Stimulated activated CD4-positive, alpha-beta T cell treated with anti-CD3 and anti-CD28 coated beads, Interleukin-15, amount 100 ng/mL, for 24 hours (primary cell): Measurements from ENCODE around the gene PTGER2.

Source experiments
- DNase-seq: peaks from one replicate; pipeline ENCODE4 v3.0.0-alpha.2; 2020

PTGER2 gene

GRCh38 chr14:52342849-52343596 lies 28.9 kb downstream of the PTGER2 start:
- DNase-seq: no peak

DNA sequence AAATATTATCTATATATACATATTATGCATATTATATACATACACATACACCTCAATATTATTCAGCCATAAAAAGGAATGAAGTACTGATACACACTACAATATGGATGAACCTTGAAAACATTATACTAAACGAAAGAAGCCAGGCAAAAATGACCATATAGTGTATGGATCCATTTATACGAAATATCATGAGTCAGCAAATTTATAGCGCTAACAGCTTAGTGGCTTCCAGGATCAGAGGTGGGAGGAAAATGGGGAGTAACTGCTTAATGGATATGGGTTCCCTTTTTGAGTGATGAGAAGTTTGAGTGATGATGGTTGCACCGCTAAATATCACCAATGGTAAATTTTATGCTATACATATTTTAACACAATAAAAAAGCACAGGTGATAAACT lies 32.7 kb downstream of the PTGER2 start:
- no peak for DNase-seq

DNA sequence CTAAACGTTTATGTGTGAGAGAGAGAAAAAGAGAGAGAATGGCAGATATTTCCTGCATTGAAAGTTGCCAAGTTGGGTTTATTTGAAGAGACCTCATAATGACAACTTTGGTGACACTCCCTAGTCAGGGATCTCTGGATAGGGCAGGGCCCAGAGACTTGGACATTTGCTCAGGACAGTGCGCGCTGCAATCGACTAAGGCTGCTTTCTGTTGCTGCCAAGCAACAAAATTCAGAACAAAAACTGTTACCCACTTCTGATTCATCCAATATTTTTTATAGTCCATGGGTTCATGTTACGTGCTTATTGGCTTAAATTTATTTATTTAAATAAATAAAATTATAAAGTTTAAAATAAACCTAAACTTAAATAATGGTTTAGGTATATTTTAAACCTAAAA lies 34.2 kb downstream of the PTGER2 start:
- DNase-seq: no peak

DNA sequence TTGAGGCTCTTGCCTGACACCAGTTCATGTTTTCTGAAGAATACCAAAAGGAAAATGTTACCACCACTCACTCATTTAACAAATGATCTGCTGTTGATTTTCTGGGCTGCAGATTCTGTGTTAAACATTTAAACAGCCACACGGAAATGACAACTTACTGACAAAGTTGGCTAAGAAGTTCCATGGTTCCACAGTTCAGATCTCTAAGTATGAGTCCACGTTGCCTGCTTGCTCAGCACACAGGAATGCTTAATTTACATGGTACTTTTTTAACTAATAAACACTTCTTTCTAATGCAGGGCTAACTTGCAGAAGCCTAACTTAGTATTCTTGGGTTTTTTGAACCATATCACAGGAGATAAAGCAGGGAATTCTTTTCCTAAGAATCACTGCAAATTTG lies 34.7 kb downstream of the PTGER2 start:
- DNase-seq: no peak

GRCh38 chr14:52349731-52350130 lies 35.6 kb downstream of the PTGER2 start:
- DNase-seq: peak; percentile 21

DNA sequence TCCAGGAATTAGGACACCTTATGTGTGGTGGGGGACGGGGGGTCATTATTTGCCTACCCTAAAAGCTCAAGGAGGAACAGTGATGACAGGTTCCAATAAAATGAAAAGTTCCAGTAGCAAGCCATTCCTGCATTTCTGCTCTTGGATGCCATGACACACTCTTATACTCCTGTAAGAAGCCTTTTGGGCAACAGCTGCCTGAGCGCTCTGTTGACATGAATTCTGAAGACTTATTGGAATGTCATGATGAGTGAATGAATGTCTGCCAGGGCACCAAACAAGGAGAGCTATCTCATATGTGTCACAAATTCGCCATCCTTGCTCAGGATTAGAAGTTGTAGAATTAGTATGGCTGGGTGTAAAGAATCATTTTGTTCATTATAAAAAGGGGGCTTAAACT lies 36.3 kb downstream of the PTGER2 start:
- no peak for DNase-seq

DNA sequence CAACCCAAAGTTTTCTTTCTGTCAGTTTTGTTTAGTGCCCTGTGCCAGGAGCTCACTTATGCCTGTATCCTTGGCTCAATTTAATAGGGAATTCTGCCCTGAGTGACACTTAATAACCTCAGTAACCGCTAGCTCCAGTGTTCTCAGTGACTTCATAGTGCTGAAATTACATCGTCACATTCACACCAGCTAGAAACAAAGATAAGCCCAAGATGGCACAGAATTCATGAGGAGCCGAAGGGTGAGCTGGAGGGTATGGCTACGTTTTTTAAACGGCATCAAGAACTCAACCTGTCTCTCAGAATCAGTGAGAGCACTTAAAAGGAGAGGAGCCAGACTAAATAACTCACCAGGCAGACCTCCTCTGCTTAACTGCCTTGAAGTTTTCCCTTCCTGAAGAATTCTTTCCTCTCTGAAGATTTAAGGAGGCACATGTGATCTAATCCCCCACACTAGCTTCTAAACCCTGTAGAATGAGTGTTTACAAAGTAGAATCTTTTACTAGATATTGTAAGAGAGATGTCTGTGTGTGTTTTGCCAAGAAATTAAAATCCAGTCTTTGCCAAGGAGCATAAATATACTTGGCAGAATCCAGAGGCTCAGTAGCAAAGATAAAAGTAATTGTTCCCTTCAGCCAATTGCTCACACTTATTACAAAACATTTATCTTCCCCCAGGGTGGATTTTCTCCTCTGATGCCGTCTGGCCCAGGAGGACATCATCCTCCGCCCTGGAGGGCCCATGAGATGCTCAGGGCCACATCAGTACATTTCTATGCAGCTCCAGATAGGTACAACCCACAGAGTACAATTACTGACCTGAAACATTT lies 37.3 kb downstream of the PTGER2 start:
- DNase-seq: peak; percentile 12

DNA sequence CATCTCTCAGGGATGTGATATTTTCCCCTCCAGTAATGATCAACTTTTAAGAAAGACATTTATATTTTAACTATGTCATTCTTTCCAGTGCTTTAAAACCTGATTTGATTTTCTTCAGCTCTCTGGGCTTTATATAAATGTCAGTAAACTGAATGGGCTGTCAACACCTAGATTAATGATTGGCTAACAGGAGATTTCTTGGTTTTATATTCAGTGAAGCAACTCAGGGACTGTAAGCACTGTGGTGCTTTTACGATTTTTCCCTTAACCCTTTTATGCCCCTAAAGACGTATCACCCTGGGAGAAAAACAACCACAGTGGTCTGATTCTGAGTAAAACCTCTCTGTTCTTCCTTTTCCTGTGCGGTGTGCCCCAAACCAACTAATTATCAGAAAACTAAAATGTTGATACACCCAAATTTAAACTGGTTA lies 38.0 kb downstream of the PTGER2 start:
- DNase-seq: peak; percentile 40

GRCh38 chr14:52352569-52352968 lies 38.5 kb downstream of the PTGER2 start:
- no peak for DNase-seq

- no peak for DNase-seq
Observed at GRCh38 chr14:52354242-52354641, 40.1 kb downstream of the PTGER2 start.

DNA sequence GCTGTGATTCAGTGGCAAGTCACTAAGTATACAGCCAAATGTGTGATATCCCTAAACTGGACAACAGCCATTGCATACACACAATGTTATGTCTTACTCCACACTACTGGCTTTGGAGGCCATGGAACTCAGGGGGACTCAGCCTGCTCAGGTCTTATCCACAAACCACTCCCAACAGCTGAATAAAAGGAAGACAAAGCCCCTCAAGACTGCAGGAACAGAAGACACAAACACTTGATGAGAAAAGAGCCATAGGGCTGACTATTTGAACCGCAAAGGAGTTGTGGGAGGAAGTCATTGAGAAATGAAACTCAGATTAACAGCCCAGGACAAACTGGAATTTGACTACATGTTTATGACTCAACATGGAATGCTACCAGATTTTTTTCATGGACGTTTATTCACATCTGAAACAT lies 40.9 kb downstream of the PTGER2 start:
- no peak for DNase-seq

- DNase-seq: no peak
Observed at GRCh38 chr14:52355526-52355925, 41.4 kb downstream of the PTGER2 start.

DNA sequence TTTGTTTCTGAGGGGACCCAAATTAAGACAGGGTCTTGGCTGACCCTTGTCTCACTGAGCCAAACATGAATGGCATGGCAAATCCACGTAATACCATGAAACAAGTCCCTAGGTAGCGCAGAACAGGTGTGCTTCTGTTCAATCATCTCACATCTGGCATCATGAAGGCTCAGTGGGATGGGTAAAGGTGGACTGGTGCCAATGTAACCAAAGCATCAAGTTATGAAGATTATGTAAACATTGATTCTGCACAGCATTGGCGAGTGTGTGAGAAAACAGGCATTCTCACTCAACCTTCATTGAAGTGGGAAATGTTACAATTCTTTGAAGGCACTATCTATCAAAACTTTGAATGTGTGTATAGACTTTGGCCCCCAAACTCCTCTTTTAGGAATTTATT lies 41.9 kb downstream of the PTGER2 start:
- no peak for DNase-seq

DNA sequence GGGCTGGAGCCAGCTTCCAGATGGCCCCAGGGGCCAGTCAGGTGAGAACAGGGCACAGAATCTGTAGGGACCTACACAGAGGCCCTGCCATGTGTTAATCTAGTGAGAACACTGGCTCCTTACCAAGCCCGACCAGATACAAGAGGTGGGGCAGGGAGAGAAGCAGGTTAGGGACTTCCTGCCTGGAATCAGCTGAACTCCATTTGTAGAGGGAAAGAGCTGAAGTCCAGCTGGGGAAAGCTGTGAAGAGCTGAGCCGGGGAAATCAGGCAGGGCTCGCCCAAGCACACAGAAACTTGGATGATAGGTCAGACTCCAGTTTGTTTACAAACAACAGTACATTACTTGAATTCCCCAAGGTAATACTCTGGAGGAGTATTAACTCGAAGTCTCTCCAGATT lies 46.7 kb downstream of the PTGER2 start:
- DNase-seq: no peak

- DNase-seq: no peak
Observed at GRCh38 chr14:52363041-52363704, 49.1 kb downstream of the PTGER2 start.

- DNase-seq: no peak
Observed at GRCh38 chr14:52363961-52364360, 49.8 kb downstream of the PTGER2 start.

DNA sequence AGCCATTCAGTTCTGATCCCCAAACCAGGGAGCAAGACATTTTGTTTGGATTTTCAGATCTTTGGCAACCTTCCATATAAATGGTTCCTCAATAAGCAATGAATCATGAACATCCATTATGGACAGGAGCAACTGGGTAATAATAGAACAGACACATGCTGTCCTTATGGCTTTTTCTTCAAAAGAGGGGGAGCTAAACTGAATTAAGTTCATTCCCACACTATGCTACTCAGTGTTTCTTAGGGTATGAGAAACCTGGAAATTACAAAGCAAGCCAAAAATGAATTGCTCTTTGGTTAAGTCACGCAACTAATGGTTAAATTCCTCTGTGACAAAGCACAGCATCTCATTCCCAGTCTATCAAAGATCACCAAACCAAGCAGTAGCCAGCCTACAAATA lies 51.0 kb downstream of the PTGER2 start:
- no peak for DNase-seq

GRCh38 chr14:52366796-52367315 lies 52.7 kb downstream of the PTGER2 start:
- no peak for DNase-seq

DNA sequence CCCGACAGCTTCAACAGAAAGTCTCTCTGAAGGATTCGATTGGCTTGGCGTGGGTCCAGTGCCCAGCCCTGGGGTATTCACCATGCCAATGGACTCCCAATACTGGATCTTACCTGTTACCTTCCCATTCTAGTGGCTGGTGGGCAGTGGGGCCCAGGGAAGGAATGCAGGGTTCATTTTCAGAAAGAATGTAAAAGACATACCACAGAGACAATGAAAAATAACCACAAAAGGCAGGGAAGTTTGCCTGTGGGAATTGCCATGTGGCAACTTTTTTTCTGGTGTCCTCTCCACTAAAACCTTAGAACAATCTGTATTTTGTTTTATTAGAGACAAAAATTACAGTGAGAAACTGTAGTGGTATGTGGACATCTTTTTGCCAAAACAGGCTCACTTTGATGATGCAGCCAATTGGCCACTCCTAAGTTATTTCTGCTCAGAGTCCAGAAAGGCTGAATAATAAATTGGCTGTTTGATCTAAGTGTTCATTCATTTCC lies 55.2 kb downstream of the PTGER2 start:
- DNase-seq: no peak

DNA sequence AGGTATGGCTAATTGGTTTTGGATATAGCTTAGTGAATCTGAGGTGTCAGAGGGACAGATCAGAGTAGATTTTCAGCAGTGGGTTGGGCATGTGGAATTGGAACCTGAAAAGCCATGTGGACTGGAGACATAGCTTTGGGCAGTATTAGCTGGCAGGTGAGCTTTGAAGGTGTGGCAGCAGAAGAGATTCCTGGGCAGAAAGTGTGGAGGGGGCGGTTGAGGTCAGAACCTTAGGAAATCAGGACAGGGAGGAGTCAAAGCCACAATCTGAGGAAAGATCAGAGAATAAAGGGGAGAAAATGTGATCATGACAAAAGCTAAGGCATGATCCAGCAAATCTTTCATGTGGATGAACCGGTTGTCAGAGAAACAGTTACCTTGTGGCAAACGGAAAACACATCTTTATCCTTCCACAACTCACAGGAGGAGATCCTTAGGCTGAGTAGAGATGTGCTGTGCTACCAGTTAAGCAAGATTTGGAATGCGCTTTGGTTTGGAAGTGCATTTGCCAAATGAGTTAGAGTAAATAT lies 56.4 kb downstream of the PTGER2 start:
- no peak for DNase-seq

GRCh38 chr14:52377940-52378339 lies 63.8 kb downstream of the PTGER2 start:
- DNase-seq: no peak
